ENCODE measurements around the gene PLXNA4. TPM values are rescaled to one million over a fixed set of nuclear protein-coding genes. Genes with fewer than 3 reads are reported as not detected.

PLXNA4 gene
- total and polyA plus RNA-seq, 9 of the 15 experiments (the other 6 are each of a cell fraction or from before 2014, with no cell fraction given) = under 0.01 to 0.09 TPM; not detected in 7

DNA sequence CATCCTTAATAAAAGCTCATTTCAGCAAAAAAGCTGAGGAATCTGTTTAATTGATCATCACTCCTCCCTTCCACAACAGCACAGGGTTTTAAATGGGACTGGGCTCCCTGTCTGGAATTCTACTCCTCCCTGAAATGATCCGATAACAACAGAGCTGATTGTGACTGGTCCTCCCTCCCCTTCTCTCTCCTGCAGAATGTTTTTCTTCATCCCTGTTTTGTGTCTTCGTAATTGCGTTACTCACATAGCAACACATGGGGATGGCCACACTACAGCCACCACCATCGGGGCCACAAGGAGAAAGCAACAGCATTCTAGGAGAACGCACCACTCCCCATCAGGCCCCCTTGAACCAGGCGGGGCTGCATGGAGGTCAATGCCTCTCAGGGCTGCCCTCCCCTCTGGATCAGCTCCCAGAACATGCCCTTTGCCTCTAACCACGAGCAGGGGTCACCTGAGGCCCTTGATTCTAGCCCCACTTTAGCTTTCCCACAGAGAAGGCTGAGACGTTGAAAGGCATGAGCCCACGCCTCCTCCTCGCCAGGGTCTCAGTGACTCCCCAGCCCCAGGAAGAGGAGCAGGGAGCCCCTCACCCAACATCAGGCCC, 152.6 kb downstream of the PLXNA4 start:
- no peaks in the 10 kb centered on the region for H4K20me1 ChIP-seq (replicated peaks; ENCODE audit: control insufficient read depth, insufficient read depth, low read length)
- no peaks in the 10 kb centered on the region for H3K36me3 ChIP-seq (ENCODE audit: control insufficient read depth, insufficient read depth, low read length)
- no TSS peak for BruUV-seq (replicated peaks)
- H3K9me3 ChIP-seq (replicated peaks; ENCODE audit: control insufficient read depth, insufficient read depth, low read depth, low read length) = no peaks in the 10 kb centered on the region
- CTCF ChIA-PET (ENCODE audit: low intra/inter-chr PET ratio) = no interaction called here
- H3K79me2 ChIP-seq (ENCODE audit: control insufficient read depth, insufficient read depth, low read length) = no peaks in the 10 kb centered on the region
- H2AFZ ChIP-seq (ENCODE audit: low read depth, low read length) = no peak overlapping the region
- POLR2A ChIA-PET = interaction anchor here (0.9 kb wide), 1 partner anchor 13 kb away, joined by 3 read pairs; no protein-coding TSS in a partner anchor
- H3K4me2 ChIP-seq (ENCODE audit: insufficient read depth, low read length) = no peak overlapping the region
- TF ChIP-seq, protein P1, sequence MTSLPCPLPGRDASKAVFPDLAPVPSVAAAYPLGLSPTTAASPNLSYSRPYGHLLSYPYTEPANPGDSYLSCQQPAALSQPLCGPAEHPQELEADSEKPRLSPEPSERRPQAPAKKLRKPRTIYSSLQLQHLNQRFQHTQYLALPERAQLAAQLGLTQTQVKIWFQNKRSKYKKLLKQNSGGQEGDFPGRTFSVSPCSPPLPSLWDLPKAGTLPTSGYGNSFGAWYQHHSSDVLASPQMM (CRISPR knock-in tag; IDR thresholded peaks at IDR 0.05) = no peak
- TF ChIP-seq ZNF184 (CRISPR knock-in tag; IDR thresholded peaks at IDR 0.05) (no peak), TFAM (CRISPR knock-in tag; conservative IDR thresholded peaks at IDR 0.05) (no peak), ZNF696 (CRISPR knock-in tag; conservative IDR thresholded peaks at IDR 0.05) (no peak), SMARCC2 (IDR thresholded peaks at IDR 0.05; ENCODE audit: low read depth) (no peak), ETV1 (tag; conservative IDR thresholded peaks at IDR 0.05; ENCODE audit: low read depth) (no peak), EHMT2 (IDR thresholded peaks at IDR 0.05) (no peak), ZNF444 (CRISPR knock-in tag; IDR thresholded peaks at IDR 0.05) (no peak), KHSRP (IDR thresholded peaks at IDR 0.05) (no peak)
- TF ChIP-seq, protein P2, sequence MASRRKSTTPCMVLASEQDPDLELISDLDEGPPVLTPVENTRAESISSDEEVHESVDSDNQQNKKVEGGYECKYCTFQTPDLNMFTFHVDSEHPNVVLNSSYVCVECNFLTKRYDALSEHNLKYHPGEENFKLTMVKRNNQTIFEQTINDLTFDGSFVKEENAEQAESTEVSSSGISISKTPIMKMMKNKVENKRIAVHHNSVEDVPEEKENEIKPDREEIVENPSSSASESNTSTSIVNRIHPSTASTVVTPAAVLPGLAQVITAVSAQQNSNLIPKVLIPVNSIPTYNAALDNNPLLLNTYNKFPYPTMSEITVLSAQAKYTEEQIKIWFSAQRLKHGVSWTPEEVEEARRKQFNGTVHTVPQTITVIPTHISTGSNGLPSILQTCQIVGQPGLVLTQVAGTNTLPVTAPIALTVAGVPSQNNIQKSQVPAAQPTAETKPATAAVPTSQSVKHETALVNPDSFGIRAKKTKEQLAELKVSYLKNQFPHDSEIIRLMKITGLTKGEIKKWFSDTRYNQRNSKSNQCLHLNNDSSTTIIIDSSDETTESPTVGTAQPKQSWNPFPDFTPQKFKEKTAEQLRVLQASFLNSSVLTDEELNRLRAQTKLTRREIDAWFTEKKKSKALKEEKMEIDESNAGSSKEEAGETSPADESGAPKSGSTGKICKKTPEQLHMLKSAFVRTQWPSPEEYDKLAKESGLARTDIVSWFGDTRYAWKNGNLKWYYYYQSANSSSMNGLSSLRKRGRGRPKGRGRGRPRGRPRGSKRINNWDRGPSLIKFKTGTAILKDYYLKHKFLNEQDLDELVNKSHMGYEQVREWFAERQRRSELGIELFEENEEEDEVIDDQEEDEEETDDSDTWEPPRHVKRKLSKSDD (conservative IDR thresholded peaks at IDR 0.05; ENCODE audit: low read length) = no peak
- TF ChIP-seq, protein P3, sequence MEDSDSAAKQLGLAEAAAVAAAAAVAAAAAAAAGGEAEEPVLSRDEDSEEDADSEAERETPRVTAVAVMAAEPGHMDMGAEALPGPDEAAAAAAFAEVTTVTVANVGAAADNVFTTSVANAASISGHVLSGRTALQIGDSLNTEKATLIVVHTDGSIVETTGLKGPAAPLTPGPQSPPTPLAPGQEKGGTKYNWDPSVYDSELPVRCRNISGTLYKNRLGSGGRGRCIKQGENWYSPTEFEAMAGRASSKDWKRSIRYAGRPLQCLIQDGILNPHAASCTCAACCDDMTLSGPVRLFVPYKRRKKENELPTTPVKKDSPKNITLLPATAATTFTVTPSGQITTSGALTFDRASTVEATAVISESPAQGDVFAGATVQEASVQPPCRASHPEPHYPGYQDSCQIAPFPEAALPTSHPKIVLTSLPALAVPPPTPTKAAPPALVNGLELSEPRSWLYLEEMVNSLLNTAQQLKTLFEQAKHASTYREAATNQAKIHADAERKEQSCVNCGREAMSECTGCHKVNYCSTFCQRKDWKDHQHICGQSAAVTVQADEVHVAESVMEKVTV (CRISPR knock-in tag; IDR thresholded peaks at IDR 0.05) = no peak
- no peak overlapping the region for H3K9ac ChIP-seq (ENCODE audit: insufficient read depth in 1 of 2, low read depth in 2 of 2, low read length in 2 of 2)
- DNase-seq (ENCODE audit: extremely low read depth in 1 of 4, low spot score in 3 of 4) = no peak
- H3K9me1 ChIP-seq (ENCODE audit: control insufficient read depth, insufficient read depth, low read length) = no peaks in the 10 kb centered on the region
- FAIRE-seq = no peak
- H3K4me1 ChIP-seq (replicated peaks in 1 of 2; ENCODE audit: control insufficient read depth in 2 of 2, insufficient read depth in 2 of 2, low read length in 2 of 2) = peaks cover 0 to 4% of the 10 kb centered on the region in 2 experiments; a peak in 3 of 5 replicates
- ATAC-seq = no peak
- no peak overlapping the region for H3K4me3 ChIP-seq
- in situ Hi-C loops (cut with MboI) (no loop called here), intact Hi-C loops (cut with micrococcal nuclease) (no loop called here)
- whole genome bisulfite sequencing (ENCODE audit: insufficient coverage, low coverage, missing lambda C conversion rate) = 2% methylated on average over 10 of the region's 10 CpGs
- peaks cover 0 to 29% of the 10 kb centered on the region in 2 experiments; a peak in 3 of 5 replicates for H3K27me3 ChIP-seq (ENCODE audit: control insufficient read depth in 2 of 2, insufficient read depth in 2 of 2, low read length in 2 of 2)
- H3K27ac ChIP-seq (ENCODE audit: extremely low read depth, low read depth, low read length) = no peak overlapping the region
